ENCODE measurements around the gene AP3S2.

AP3S2 gene

DNA sequence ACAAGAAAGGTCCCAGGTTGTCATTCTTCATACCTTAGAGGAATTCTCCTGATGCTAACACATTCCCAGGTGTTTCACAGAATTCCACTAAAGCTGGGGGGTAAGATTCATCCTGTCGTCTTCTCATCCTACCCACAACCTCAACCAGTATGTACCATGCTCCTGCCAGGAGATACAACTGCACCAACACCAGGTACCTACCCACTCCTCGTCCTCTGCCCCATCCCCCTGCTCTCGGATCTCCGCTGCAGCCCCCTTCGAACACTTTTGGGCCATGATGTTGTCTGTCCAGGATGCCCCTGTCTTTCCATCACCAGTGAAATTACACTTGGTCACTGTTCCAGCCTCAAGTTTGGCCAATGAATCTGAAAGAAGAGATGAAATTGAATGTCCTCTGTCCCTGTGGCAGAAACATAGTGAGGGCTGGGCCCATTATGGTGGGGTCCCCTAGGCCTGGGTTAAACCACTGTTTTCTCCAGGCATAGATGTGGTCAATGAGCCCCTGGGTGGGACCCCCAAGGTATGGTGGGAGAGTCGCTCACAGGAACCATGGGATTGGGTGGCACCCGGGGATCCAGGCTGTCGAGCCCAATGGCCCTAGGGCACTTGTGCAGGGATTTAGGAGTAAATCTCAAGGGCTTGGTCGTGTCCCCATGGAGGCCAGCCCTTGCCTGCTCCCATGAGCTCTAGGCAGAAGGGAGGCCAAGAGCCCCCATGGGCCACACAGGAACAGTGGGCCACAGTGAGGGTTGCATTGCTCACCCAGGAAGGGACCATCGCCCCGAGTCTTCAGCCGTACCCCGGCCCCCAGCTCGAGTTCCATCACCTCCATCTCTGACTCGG is 9.4 kb upstream of the AP3S2 start:
- H3K9ac ChIP-seq (ENCODE audit: low read length) = peak overlapping the region; percentile 41
- WGBS (ENCODE audit: extremely low coverage, insufficient coverage, insufficient read length) = no CpG with 5 or more reads among the region's 15 CpGs
- no peak for DNase-seq
- no peaks in the 10 kb centered on the region for H3K4me1 ChIP-seq (ENCODE audit: control insufficient read depth in 1 of 2, insufficient read depth in 2 of 2, low read length in 2 of 2)
- no peak overlapping the region for H4K91ac ChIP-seq (ENCODE audit: low read depth, low read length)
- H3K14ac ChIP-seq (ENCODE audit: low read length) = no peak overlapping the region
- no peaks in the 10 kb centered on the region for H3K79me1 ChIP-seq (ENCODE audit: low read length)
- peaks cover 2% of the 10 kb centered on the region for H3K9me3 ChIP-seq (ENCODE audit: insufficient read depth, low read depth, low read length)
- no peak overlapping the region for H2AK5ac ChIP-seq (ENCODE audit: low read length)
- H3K18ac ChIP-seq (ENCODE audit: low read length) = no peak overlapping the region
- no peaks in the 10 kb centered on the region for H3K79me2 ChIP-seq (ENCODE audit: control insufficient read depth, insufficient read depth, low read length, poor library complexity)
- H3K4ac ChIP-seq (ENCODE audit: low read depth, low read length) = no peak overlapping the region
- no peak overlapping the region for H3K4me2 ChIP-seq (ENCODE audit: low read length)
- no peak overlapping the region for H2BK12ac ChIP-seq (ENCODE audit: low read length)
- no peak overlapping the region for H2AFZ ChIP-seq (ENCODE audit: insufficient read depth, low read length, poor library complexity)
- H3K4me3 ChIP-seq (ENCODE audit: low read depth, low read length) = no peak overlapping the region
- no peak overlapping the region for H4K12ac ChIP-seq (ENCODE audit: low read depth, low read length)
- peaks cover 8 to 14% of the 10 kb centered on the region in 2 experiments for H3K36me3 ChIP-seq (ENCODE audit: control insufficient read depth in 1 of 2, insufficient read depth in 2 of 2, low read length in 2 of 2)
- no peak overlapping the region for H4K8ac ChIP-seq (ENCODE audit: low read depth, low read length)
- H2BK5ac ChIP-seq (ENCODE audit: low read depth, low read length, poor library complexity) = no peak overlapping the region
- no peak overlapping the region for H3K27ac ChIP-seq (ENCODE audit: low read depth, low read length)
- H3K23ac ChIP-seq (ENCODE audit: low read length) = no peak overlapping the region
- H2BK120ac ChIP-seq (ENCODE audit: insufficient read depth, low read length, poor library complexity) = no peak overlapping the region
- no peaks in the 10 kb centered on the region for H3K27me3 ChIP-seq (ENCODE audit: insufficient read depth, low read length)

DNA sequence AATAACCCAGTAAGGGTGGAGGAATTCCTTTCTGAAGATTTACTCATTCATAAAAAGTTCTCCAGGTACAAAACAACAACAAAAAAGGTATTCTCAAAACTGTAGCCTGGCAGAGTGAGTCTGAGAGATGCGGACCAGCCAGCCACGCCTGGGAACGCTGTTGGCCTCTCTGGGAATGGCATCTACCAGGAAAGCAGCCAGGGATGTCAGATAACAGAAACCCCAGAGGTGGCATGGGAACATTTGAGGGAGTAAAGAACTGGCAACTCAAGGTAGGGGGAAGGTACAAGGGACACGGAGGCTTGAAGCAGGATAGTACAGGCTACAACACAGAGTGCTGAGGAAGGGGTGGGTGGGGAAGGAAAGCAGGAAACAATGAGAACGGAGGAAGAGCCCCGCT is 7.1 kb upstream of the AP3S2 start:
- H3K9me3 ChIP-seq (ENCODE audit: insufficient read depth, low read depth, low read length) = peaks cover 2% of the 10 kb centered on the region
- H3K27ac ChIP-seq (ENCODE audit: low read depth, low read length) = no peak overlapping the region
- no peak overlapping the region for H2AK5ac ChIP-seq (ENCODE audit: low read length)
- no peaks in the 10 kb centered on the region for H3K27me3 ChIP-seq (ENCODE audit: insufficient read depth, low read length)
- H3K9ac ChIP-seq (ENCODE audit: low read length) = no peak overlapping the region
- no peak overlapping the region for H2BK5ac ChIP-seq (ENCODE audit: low read depth, low read length, poor library complexity)
- H4K8ac ChIP-seq (ENCODE audit: low read depth, low read length) = no peak overlapping the region
- H2BK120ac ChIP-seq (ENCODE audit: insufficient read depth, low read length, poor library complexity) = no peak overlapping the region
- H3K4me1 ChIP-seq (ENCODE audit: control insufficient read depth in 1 of 2, insufficient read depth in 2 of 2, low read length in 2 of 2) = no peaks in the 10 kb centered on the region
- H3K4me3 ChIP-seq (ENCODE audit: low read depth, low read length) = no peak overlapping the region
- no peak overlapping the region for H2BK12ac ChIP-seq (ENCODE audit: low read length)
- no peak overlapping the region for H4K12ac ChIP-seq (ENCODE audit: low read depth, low read length)
- no peak overlapping the region for H4K91ac ChIP-seq (ENCODE audit: low read depth, low read length)
- no peak overlapping the region for H3K14ac ChIP-seq (ENCODE audit: low read length)
- no peak overlapping the region for H3K18ac ChIP-seq (ENCODE audit: low read length)
- no CpG with 5 or more reads among the region's 6 CpGs for WGBS (ENCODE audit: extremely low coverage, insufficient coverage, insufficient read length)
- no peaks in the 10 kb centered on the region for H3K79me2 ChIP-seq (ENCODE audit: control insufficient read depth, insufficient read depth, low read length, poor library complexity)
- no peak for DNase-seq
- H3K23ac ChIP-seq (ENCODE audit: low read length) = no peak overlapping the region
- peaks cover 8 to 14% of the 10 kb centered on the region in 2 experiments for H3K36me3 ChIP-seq (ENCODE audit: control insufficient read depth in 1 of 2, insufficient read depth in 2 of 2, low read length in 2 of 2)
- H3K79me1 ChIP-seq (ENCODE audit: low read length) = no peaks in the 10 kb centered on the region
- H3K4ac ChIP-seq (ENCODE audit: low read depth, low read length) = no peak overlapping the region
- H2AFZ ChIP-seq (ENCODE audit: insufficient read depth, low read length, poor library complexity) = no peak overlapping the region
- no peak overlapping the region for H3K4me2 ChIP-seq (ENCODE audit: low read length)

DNA sequence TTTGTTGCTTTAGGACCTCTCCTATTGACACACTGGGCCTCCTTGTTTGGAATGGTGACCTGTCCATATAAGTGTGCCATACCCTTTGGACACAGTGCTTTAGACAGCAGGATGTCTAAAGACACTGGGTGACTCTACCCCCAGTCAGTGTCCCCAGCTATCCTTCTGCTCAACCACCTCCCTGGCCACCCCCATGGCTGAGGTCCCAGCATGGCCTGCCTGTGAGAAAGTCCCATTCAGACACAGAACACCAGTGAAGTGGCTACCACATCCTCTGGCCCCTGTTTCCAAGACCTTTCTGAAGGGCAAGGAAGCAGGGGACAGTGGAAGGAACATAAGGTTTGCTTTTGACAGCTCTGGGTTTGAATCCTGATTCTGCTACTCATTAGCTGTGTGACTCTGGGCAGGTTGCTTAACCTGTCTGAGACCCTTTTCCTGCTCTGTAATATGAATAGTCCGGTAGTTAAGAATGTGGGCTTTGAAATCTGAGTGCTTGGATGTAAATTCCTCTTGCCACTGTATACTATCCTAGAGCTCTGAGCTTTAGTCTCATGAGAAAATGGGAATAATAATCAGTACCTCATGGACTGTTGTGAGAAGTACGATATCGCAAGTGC is 6.3 kb upstream of the AP3S2 start:
- Histone ChIP-seq H3K9ac (ENCODE audit: low read length) (no peak overlapping the region), H3K4me1 (ENCODE audit: control insufficient read depth in 1 of 2, insufficient read depth in 2 of 2, low read length in 2 of 2) (no peaks in the 10 kb centered on the region), H3K14ac (ENCODE audit: low read length) (no peak overlapping the region), H3K4ac (ENCODE audit: low read depth, low read length) (no peak overlapping the region), H3K79me1 (ENCODE audit: low read length) (no peaks in the 10 kb centered on the region), H4K91ac (ENCODE audit: low read depth, low read length) (no peak overlapping the region), H2BK120ac (ENCODE audit: insufficient read depth, low read length, poor library complexity) (no peak overlapping the region), H2AFZ (ENCODE audit: insufficient read depth, low read length, poor library complexity) (no peak overlapping the region), H3K18ac (ENCODE audit: low read length) (no peak overlapping the region), H2BK5ac (ENCODE audit: low read depth, low read length, poor library complexity) (no peak overlapping the region), H4K12ac (ENCODE audit: low read depth, low read length) (no peak overlapping the region), H4K8ac (ENCODE audit: low read depth, low read length) (no peak overlapping the region), H3K27me3 (ENCODE audit: insufficient read depth, low read length) (no peaks in the 10 kb centered on the region), H2BK12ac (ENCODE audit: low read length) (no peak overlapping the region), H3K23ac (ENCODE audit: low read length) (no peak overlapping the region), H3K79me2 (ENCODE audit: control insufficient read depth, insufficient read depth, low read length, poor library complexity) (no peaks in the 10 kb centered on the region), H3K9me3 (ENCODE audit: insufficient read depth, low read depth, low read length) (peaks cover 2% of the 10 kb centered on the region), H3K36me3 (ENCODE audit: control insufficient read depth in 1 of 2, insufficient read depth in 2 of 2, low read length in 2 of 2) (peaks cover 8 to 14% of the 10 kb centered on the region in 2 experiments), H2AK5ac (ENCODE audit: low read length) (no peak overlapping the region), H3K4me2 (ENCODE audit: low read length) (no peak overlapping the region), H3K27ac (ENCODE audit: low read depth, low read length) (no peak overlapping the region), H3K4me3 (ENCODE audit: low read depth, low read length) (no peak overlapping the region)
- WGBS (ENCODE audit: extremely low coverage, insufficient coverage, insufficient read length) = no CpG with 5 or more reads among the region's 3 CpGs
- no peak for DNase-seq

DNA sequence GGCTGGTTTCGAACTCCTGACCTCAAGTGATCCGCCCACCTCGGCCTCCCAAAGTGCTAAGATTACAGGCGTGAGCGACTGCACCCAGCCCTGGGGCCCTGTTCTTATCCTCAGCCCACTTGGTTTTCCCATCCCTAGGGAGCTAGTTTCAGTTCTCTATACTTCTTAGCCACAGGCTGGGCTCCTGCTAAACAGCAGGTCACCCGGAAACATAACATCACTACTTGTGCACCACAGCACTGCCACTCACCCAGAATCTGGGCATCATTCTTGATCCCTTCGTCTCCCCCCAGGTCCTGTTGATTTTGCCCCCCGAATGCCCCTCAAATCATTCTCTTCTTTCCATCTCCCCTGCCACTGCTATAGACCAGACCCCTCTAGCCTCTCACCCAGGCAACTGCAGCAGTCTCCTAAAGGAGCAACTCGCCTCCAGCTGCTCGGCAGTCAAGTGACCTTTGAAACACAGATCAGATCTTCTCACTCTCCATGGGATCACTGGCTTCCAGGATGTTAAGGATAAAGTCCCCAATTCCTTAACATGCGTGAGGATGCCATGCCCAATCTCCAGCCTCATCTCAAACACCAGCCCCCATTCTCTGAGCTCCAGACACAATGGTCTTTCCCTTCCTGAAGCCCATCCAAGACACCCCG is 5.6 kb upstream of the AP3S2 start:
- no peak overlapping the region for H3K27ac ChIP-seq (ENCODE audit: low read depth, low read length)
- no peak overlapping the region for H3K4me3 ChIP-seq (ENCODE audit: low read depth, low read length)
- no peak for DNase-seq
- no peak overlapping the region for H2BK120ac ChIP-seq (ENCODE audit: insufficient read depth, low read length, poor library complexity)
- no peak overlapping the region for H2AFZ ChIP-seq (ENCODE audit: insufficient read depth, low read length, poor library complexity)
- no CpG with 5 or more reads among the region's 12 CpGs for WGBS (ENCODE audit: extremely low coverage, insufficient coverage, insufficient read length)
- H3K9me3 ChIP-seq (ENCODE audit: insufficient read depth, low read depth, low read length) = peaks cover 2% of the 10 kb centered on the region
- peaks cover 8 to 14% of the 10 kb centered on the region in 2 experiments for H3K36me3 ChIP-seq (ENCODE audit: control insufficient read depth in 1 of 2, insufficient read depth in 2 of 2, low read length in 2 of 2)
- no peaks in the 10 kb centered on the region for H3K79me1 ChIP-seq (ENCODE audit: low read length)
- H3K23ac ChIP-seq (ENCODE audit: low read length) = no peak overlapping the region
- no peak overlapping the region for H3K9ac ChIP-seq (ENCODE audit: low read length)
- H2BK5ac ChIP-seq (ENCODE audit: low read depth, low read length, poor library complexity) = no peak overlapping the region
- H3K4me1 ChIP-seq (ENCODE audit: control insufficient read depth in 1 of 2, insufficient read depth in 2 of 2, low read length in 2 of 2) = peaks cover 0 to 3% of the 10 kb centered on the region in 2 experiments
- no peak overlapping the region for H3K14ac ChIP-seq (ENCODE audit: low read length)
- H3K4me2 ChIP-seq (ENCODE audit: low read length) = no peak overlapping the region
- H2AK5ac ChIP-seq (ENCODE audit: low read length) = no peak overlapping the region
- no peak overlapping the region for H4K12ac ChIP-seq (ENCODE audit: low read depth, low read length)
- H3K27me3 ChIP-seq (ENCODE audit: insufficient read depth, low read length) = no peaks in the 10 kb centered on the region
- no peak overlapping the region for H4K8ac ChIP-seq (ENCODE audit: low read depth, low read length)
- H3K4ac ChIP-seq (ENCODE audit: low read depth, low read length) = no peak overlapping the region
- no peak overlapping the region for H3K18ac ChIP-seq (ENCODE audit: low read length)
- no peaks in the 10 kb centered on the region for H3K79me2 ChIP-seq (ENCODE audit: control insufficient read depth, insufficient read depth, low read length, poor library complexity)
- no peak overlapping the region for H4K91ac ChIP-seq (ENCODE audit: low read depth, low read length)
- H2BK12ac ChIP-seq (ENCODE audit: low read length) = no peak overlapping the region
